Sigmoid colon (tissue), 4 donors: ENCODE results near the gene KSR1.

Experiments
- EP300 ChIP-seq, 4 donors: sonication (generic); formaldehyde crosslinking; IDR thresholded peaks; one replicate each; pipeline ENCODE4 v1.6.1; 2017; ENCODE audit warnings: antibody characterized with exemption in 4 of 4
- POLR2A ChIP-seq, 2 donors: fragments of 450-650 bp; IDR thresholded peaks; one replicate each; pipeline ENCODE4 v1.6.1; 2016; ENCODE audit warnings: antibody characterized with exemption in 2 of 2, mild to moderate bottlenecking in 2 of 2, moderate library complexity in 2 of 2
- TF ChIP-seq, protein P1 (sequence below), 4 experiments: fragments of 450-650 bp in 3 of 4; fragments of 200-600 bp in 1 of 4; IDR thresholded peaks; one replicate each; pipeline ENCODE4 v1.5.1; 2016 to 2019; ENCODE audit warnings: antibody characterized with exemption in 4 of 4, mild to moderate bottlenecking in 3 of 4, moderate library complexity in 2 of 4

DNA sequence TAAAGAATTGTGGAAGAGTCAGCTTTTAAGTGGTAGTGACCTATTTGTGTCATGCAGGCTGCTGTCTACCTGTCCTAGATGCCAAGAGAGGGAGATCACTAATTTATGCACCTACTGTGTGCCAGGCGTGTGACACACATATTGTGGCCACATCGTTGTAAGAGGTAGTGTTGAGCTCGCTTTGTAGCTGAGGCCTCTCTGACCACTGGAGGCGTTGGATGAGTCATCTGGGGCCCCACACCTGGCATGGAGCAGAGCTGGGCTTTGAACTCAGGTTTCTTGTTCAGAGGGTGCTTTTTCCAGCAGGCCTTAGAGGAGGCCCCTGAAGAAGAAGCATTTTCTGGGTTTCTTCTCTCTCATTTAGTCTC, 122.5 kb downstream of the KSR1 start:
- TF ChIP-seq, protein P1, sequence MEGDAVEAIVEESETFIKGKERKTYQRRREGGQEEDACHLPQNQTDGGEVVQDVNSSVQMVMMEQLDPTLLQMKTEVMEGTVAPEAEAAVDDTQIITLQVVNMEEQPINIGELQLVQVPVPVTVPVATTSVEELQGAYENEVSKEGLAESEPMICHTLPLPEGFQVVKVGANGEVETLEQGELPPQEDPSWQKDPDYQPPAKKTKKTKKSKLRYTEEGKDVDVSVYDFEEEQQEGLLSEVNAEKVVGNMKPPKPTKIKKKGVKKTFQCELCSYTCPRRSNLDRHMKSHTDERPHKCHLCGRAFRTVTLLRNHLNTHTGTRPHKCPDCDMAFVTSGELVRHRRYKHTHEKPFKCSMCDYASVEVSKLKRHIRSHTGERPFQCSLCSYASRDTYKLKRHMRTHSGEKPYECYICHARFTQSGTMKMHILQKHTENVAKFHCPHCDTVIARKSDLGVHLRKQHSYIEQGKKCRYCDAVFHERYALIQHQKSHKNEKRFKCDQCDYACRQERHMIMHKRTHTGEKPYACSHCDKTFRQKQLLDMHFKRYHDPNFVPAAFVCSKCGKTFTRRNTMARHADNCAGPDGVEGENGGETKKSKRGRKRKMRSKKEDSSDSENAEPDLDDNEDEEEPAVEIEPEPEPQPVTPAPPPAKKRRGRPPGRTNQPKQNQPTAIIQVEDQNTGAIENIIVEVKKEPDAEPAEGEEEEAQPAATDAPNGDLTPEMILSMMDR (IDR thresholded peaks at IDR 0.05), result no peak
- no peak for TF ChIP-seq EP300 (IDR thresholded peaks at IDR 0.05)
- no peak for TF ChIP-seq POLR2A (IDR thresholded peaks at IDR 0.05)
